PC-9 (cell line): Measurements from ENCODE around the gene NPEPL1. TPM values are rescaled to one million over a fixed set of nuclear protein-coding genes. Genes with fewer than 3 reads are reported as not detected.

ENCODE experiments used
- BruUV-seq: library from RNA; stranded (reverse); fragments of 400-500 nt; replicated peaks from 2 replicates; lab custom pipeline; 2021; lab: Mats Ljungman, UMichigan
- CTCF ChIA-PET: fragments of 300-600 bp; sonication (Branson Sonifier 250); formaldehyde crosslinking; loops from one replicate; lab custom pipeline; 2022; ENCODE audit warnings: antibody characterized with exemption; lab: Charles Lee
- POLR2A ChIA-PET: fragments of 300-600 bp; sonication (Branson Sonifier 250); formaldehyde crosslinking; loops from one replicate; lab custom pipeline; 2022; ENCODE audit warnings: antibody characterized with exemption; ENCODE audit not compliant: unreplicated experiment; lab: Charles Lee
- DNase-seq, 2 experiments: peaks; one replicate each; pipeline versions ENCODE4 v3.0.0 to v3.0.0-alpha.2; 2015 to 2022; ENCODE audit warnings: mixed read lengths in 1 of 2
- H2AFZ ChIP-seq: fragments of 200-600 bp; sonication (generic); 2 replicates; pipeline ENCODE4 v1.8.1; 2017; ENCODE audit warnings: antibody characterized with exemption
- H3F3A ChIP-seq: fragments of 200-600 bp; sonication (generic); 2 replicates; pipeline ENCODE4 v1.8.1; 2017; ENCODE audit warnings: antibody characterized with exemption, mild to moderate bottlenecking, low read depth; ENCODE audit not compliant: insufficient read depth
- H3K27ac ChIP-seq: fragments of 200-600 bp; sonication (generic); 2 replicates; pipeline ENCODE4 v1.6.1; 2016; ENCODE audit warnings: mixed run types
- H3K27me3 ChIP-seq: fragments of 200-600 bp; sonication (generic); 2 replicates; pipeline ENCODE4 v1.6.1; 2016; ENCODE audit warnings: low read depth, mixed run types; ENCODE audit not compliant: insufficient read depth
- H3K36me3 ChIP-seq: fragments of 200-600 bp; sonication (generic); 2 replicates; pipeline ENCODE4 v1.6.1; 2016; ENCODE audit warnings: low read depth, mixed run types
- H3K4me1 ChIP-seq: fragments of 200-600 bp; sonication (generic); replicated peaks from 2 replicates; pipeline ENCODE4 v1.6.1; 2016; ENCODE audit warnings: mixed run types; ENCODE audit not compliant: insufficient read depth
- H3K4me2 ChIP-seq: fragments of 200-600 bp; sonication (generic); 2 replicates; pipeline ENCODE4 v1.6.1; 2017; ENCODE audit warnings: mixed run types
- H3K4me3 ChIP-seq: fragments of 200-600 bp; sonication (generic); 2 replicates; pipeline ENCODE4 v1.6.1; 2016; ENCODE audit warnings: mixed run types
- H3K79me2 ChIP-seq: fragments of 200-600 bp; sonication (generic); 2 replicates; pipeline ENCODE4 v1.6.1; 2017; ENCODE audit warnings: low read depth, mixed run types
- H3K9me2 ChIP-seq: fragments of 200-600 bp; sonication (generic); 2 replicates; pipeline ENCODE4 v1.8.1; 2017; ENCODE audit warnings: mild to moderate bottlenecking; ENCODE audit not compliant: insufficient read depth
- H3K9me3 ChIP-seq: fragments of 200-600 bp; sonication (generic); 2 replicates; pipeline ENCODE4 v1.8.1; 2016; ENCODE audit warnings: low read depth; ENCODE audit not compliant: insufficient read depth
- H4K20me1 ChIP-seq: fragments of 200-600 bp; sonication (generic); 2 replicates; pipeline ENCODE4 v1.8.1; 2017; ENCODE audit not compliant: insufficient read depth
- CTCF ChIP-seq: fragments of 200-600 bp; sonication (generic); conservative IDR thresholded peaks from 2 replicates; pipeline ENCODE4 v1.6.1; 2017; ENCODE audit warnings: mixed run types, antibody characterized with exemption, mild to moderate bottlenecking, moderate library complexity
- EZH2 ChIP-seq: fragments of 200-600 bp; sonication (generic); IDR thresholded peaks from 2 replicates; pipeline ENCODE4 v1.8.0; 2017; ENCODE audit warnings: antibody characterized with exemption, low read depth
- intact Hi-C: fragments of 100-400 bp; cut with micrococcal nuclease; formaldehyde crosslinking; loops from one replicate; pipeline ENCODE4 v1.10.0; 2022; ENCODE audit not compliant: unreplicated experiment
- total RNA-seq: library from RNA; stranded (reverse); gene quantifications from 2 replicates; pipeline ENCODE4 v1.2.3, GENCODE V29; 2021

Gene NPEPL1
- total RNA-seq, 1 experiment from 2014 or later, result 24.0 TPM

GRCh38 chr20:58664883-58665282 lies 27.7 kb upstream of the NPEPL1 start:
- no peaks in the 10 kb centered on the region for H3K9me3 ChIP-seq
- no peaks in the 10 kb centered on the region for H3K9me2 ChIP-seq
- no peak overlapping the region for H3K4me3 ChIP-seq
- H3K36me3 ChIP-seq, result peaks cover 36% of the 10 kb centered on the region
- H3F3A ChIP-seq, result 0 out of 2 replicates have a peak, but pooled peaks cover 3% of the 10 kb centered on the region
- ChIA-PET CTCF (no interaction called here), POLR2A (interaction anchor here (0.6 kb wide), 1 partner anchor 1023 kb away, joined by 8 read pairs; no protein-coding TSS in a partner anchor)
- H4K20me1 ChIP-seq, result peaks cover 74% of the 10 kb centered on the region
- intact Hi-C loops, result no loop called here
- no peaks in the 10 kb centered on the region for H3K4me1 ChIP-seq
- no peak for TF ChIP-seq CTCF
- TF ChIP-seq EZH2, result no peak
- no peak overlapping the region for H3K27ac ChIP-seq
- no peak overlapping the region for H2AFZ ChIP-seq
- no TSS peak for BruUV-seq
- no peak overlapping the region for H3K4me2 ChIP-seq
- no peak for DNase-seq
- no peaks in the 10 kb centered on the region for H3K27me3 ChIP-seq
- H3K79me2 ChIP-seq, result peaks cover 47% of the 10 kb centered on the region

GRCh38 chr20:58665606-58666005 lies 27.0 kb upstream of the NPEPL1 start:
- no peak overlapping the region for H3K27ac ChIP-seq
- intact Hi-C loops, result no loop called here
- H3K4me2 ChIP-seq, result no peak overlapping the region
- POLR2A ChIA-PET, result no interaction called here
- no peaks in the 10 kb centered on the region for H3K4me1 ChIP-seq
- no peak for DNase-seq
- H3F3A ChIP-seq, result 0 out of 2 replicates have a peak, but pooled peaks cover 3% of the 10 kb centered on the region
- no peak overlapping the region for H3K4me3 ChIP-seq
- H3K36me3 ChIP-seq, result peaks cover 40% of the 10 kb centered on the region
- no TSS peak for BruUV-seq
- no peak for TF ChIP-seq EZH2
- peaks cover 69% of the 10 kb centered on the region for H4K20me1 ChIP-seq
- H2AFZ ChIP-seq, result no peak overlapping the region
- CTCF ChIA-PET, result no interaction called here
- no peaks in the 10 kb centered on the region for H3K27me3 ChIP-seq
- H3K9me3 ChIP-seq, result no peaks in the 10 kb centered on the region
- H3K9me2 ChIP-seq, result no peaks in the 10 kb centered on the region
- H3K79me2 ChIP-seq, result peaks cover 41% of the 10 kb centered on the region

- intact Hi-C loops, result no loop called here
- BruUV-seq, result no TSS peak
Measured at GRCh38 chr20:58666702-58667101, 25.9 kb upstream of the NPEPL1 start.

More at GRCh38 chr20:58666702-58667101, 25.9 kb upstream of the NPEPL1 start:
- Histone ChIP-seq H3K27ac (no peak overlapping the region), H2AFZ (no peak overlapping the region), H3K4me2 (no peak overlapping the region), H3K79me2 (peaks cover 31% of the 10 kb centered on the region), H3K36me3 (peaks cover 38% of the 10 kb centered on the region), H4K20me1 (peaks cover 59% of the 10 kb centered on the region), H3K9me2 (no peaks in the 10 kb centered on the region), H3F3A (0 out of 2 replicates have a peak, but pooled peaks cover 3% of the 10 kb centered on the region), H3K27me3 (no peaks in the 10 kb centered on the region), H3K9me3 (no peaks in the 10 kb centered on the region), H3K4me3 (no peak overlapping the region), H3K4me1 (no peaks in the 10 kb centered on the region)
- POLR2A ChIA-PET, result no interaction called here
- CTCF ChIA-PET, result no interaction called here
- TF ChIP-seq EZH2 (no peak), CTCF (no peak)
- DNase-seq, result no peak
